ENCODE results near the gene DPH6. TPM values are rescaled to one million over a fixed set of nuclear protein-coding genes. Genes with fewer than 3 reads are reported as not detected.
"Not testable (repeated sequence)": the region's sequence is repeated elsewhere in the genome, so short reads cannot be mapped to it uniquely, and the experiment has no call there.

DPH6 gene
- total RNA-seq, 1 donor from 2014 or later: 41.1 TPM

DNA sequence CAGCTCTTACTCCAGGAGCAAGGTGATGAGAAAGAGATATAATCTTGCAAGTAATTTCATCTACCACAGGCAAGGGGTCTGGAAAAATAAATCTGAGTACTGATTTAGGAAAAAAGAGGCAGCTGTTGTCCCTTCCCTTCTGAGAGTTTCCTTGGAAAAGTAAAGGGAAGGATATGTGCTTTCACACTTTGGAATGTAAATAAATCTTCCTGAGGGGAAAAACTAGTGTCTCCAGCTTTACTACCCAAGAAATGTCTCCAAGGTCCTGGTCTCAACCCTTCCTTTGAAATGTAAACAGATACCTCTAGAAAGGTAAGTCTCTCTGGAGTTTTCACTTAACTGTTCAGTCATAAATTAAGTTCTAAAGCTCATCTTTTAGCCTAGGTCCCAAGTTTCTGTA, 102.6 kb downstream of the DPH6 start:
- Mint-ChIP-seq H3K4me1 (no peaks in the 10 kb centered on the region), H3K36me3 (peaks cover 8% of the 10 kb centered on the region), H3K4me3 (no peak overlapping the region), H3K27ac (no peak overlapping the region), H3K27me3 (ENCODE audit: insufficient read depth, low read depth) (no peaks in the 10 kb centered on the region), H3K9me3 (peaks cover 6% of the 10 kb centered on the region)
- Histone ChIP-seq H3K79me2 (ENCODE audit: low read depth) (no peaks in the 10 kb centered on the region), H3F3A (ENCODE audit: low read depth) (no peaks in the 10 kb centered on the region), H3K4me2 (no peak overlapping the region), H3K27ac (no peak overlapping the region), H2AFZ (replicated peaks) (no peak overlapping the region), H3K9me3 (ENCODE audit: low read depth) (no peaks in the 10 kb centered on the region), H3K4me3 (no peak overlapping the region), H3K9ac (no peak overlapping the region), H3K4me1 (no peaks in the 10 kb centered on the region), H3K27me3 (no peaks in the 10 kb centered on the region), H3K36me3 (no peaks in the 10 kb centered on the region), H4K20me1 (ENCODE audit: low read depth) (no peaks in the 10 kb centered on the region)
- TF ChIP-seq EZH2phosphoT487 (IDR thresholded peaks at IDR 0.05): no peak
- no peak for TF ChIP-seq EZH2 (IDR thresholded peaks at IDR 0.05)
- TF ChIP-seq, protein P1, sequence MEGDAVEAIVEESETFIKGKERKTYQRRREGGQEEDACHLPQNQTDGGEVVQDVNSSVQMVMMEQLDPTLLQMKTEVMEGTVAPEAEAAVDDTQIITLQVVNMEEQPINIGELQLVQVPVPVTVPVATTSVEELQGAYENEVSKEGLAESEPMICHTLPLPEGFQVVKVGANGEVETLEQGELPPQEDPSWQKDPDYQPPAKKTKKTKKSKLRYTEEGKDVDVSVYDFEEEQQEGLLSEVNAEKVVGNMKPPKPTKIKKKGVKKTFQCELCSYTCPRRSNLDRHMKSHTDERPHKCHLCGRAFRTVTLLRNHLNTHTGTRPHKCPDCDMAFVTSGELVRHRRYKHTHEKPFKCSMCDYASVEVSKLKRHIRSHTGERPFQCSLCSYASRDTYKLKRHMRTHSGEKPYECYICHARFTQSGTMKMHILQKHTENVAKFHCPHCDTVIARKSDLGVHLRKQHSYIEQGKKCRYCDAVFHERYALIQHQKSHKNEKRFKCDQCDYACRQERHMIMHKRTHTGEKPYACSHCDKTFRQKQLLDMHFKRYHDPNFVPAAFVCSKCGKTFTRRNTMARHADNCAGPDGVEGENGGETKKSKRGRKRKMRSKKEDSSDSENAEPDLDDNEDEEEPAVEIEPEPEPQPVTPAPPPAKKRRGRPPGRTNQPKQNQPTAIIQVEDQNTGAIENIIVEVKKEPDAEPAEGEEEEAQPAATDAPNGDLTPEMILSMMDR (IDR thresholded peaks at IDR 0.05): no peak
- DNase-seq (ENCODE audit: low spot score): no peak

GRCh38 chr15:35442742-35443141, 103.2 kb downstream of the DPH6 start:
- TF ChIP-seq, protein P1 (IDR thresholded peaks at IDR 0.05): no peak
- TF ChIP-seq EZH2 (IDR thresholded peaks at IDR 0.05) (no peak), EZH2phosphoT487 (IDR thresholded peaks at IDR 0.05) (no peak)

GRCh38 chr15:35441279-35441678, 104.7 kb downstream of the DPH6 start:
- not testable (repeated sequence) for H3F3A ChIP-seq (ENCODE audit: low read depth); DNase-seq (ENCODE audit: low spot score); H3K4me2 ChIP-seq; H3K4me1 ChIP-seq; H3K36me3 Mint-ChIP-seq; H3K4me1 Mint-ChIP-seq; H3K27me3 ChIP-seq; H4K20me1 ChIP-seq (ENCODE audit: low read depth); H3K9ac ChIP-seq; H3K9me3 Mint-ChIP-seq; H3K27me3 Mint-ChIP-seq (ENCODE audit: insufficient read depth, low read depth); H3K27ac Mint-ChIP-seq; H3K27ac ChIP-seq; H3K4me3 ChIP-seq; H3K9me3 ChIP-seq (ENCODE audit: low read depth); H3K4me3 Mint-ChIP-seq; H2AFZ ChIP-seq (replicated peaks); H3K36me3 ChIP-seq; H3K79me2 ChIP-seq (ENCODE audit: low read depth)

More at GRCh38 chr15:35442742-35443141, 103.2 kb downstream of the DPH6 start:
- Mint-ChIP-seq H3K9me3 (peaks cover 6% of the 10 kb centered on the region), H3K27me3 (ENCODE audit: insufficient read depth, low read depth) (no peaks in the 10 kb centered on the region), H3K4me3 (no peak overlapping the region), H3K27ac (no peak overlapping the region), H3K36me3 (peaks cover 8% of the 10 kb centered on the region), H3K4me1 (no peaks in the 10 kb centered on the region)
- no peak overlapping the region for H3K4me2 ChIP-seq
- H3K4me1 ChIP-seq: no peaks in the 10 kb centered on the region
- no peak overlapping the region for H3K27ac ChIP-seq
- no peak overlapping the region for H3K9ac ChIP-seq
- no peak for DNase-seq (ENCODE audit: low spot score)
- no peak overlapping the region for H2AFZ ChIP-seq (replicated peaks)
- no peaks in the 10 kb centered on the region for H3K9me3 ChIP-seq (ENCODE audit: low read depth)
- no peak overlapping the region for H3K4me3 ChIP-seq
- H3F3A ChIP-seq (ENCODE audit: low read depth): no peaks in the 10 kb centered on the region
- no peaks in the 10 kb centered on the region for H3K27me3 ChIP-seq
- no peaks in the 10 kb centered on the region for H3K36me3 ChIP-seq
- no peaks in the 10 kb centered on the region for H4K20me1 ChIP-seq (ENCODE audit: low read depth)
- H3K79me2 ChIP-seq (ENCODE audit: low read depth): no peaks in the 10 kb centered on the region

DNA sequence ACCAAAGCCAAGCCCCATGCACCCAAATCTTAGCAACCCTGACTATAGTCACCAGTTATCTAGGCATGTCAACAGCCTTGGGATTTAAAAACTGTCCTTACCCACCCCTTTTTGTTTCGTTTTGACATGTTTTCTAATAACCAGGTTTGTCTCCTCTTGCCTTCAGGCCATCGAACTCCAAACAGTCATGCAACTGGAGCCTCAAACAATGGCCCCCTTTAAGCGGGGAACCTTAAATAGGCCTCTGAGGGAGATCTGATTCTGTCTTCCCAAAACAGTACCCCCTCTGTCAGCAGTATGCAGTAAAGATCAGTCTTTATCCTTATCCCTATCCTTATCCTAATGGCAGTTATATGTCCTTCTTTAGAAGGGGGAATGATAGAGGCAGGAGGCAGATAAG, 105.7 kb downstream of the DPH6 start:
- Mint-ChIP-seq H3K9me3 (peaks cover 6% of the 10 kb centered on the region), H3K36me3 (peaks cover 13% of the 10 kb centered on the region), H3K4me1 (peaks cover 4% of the 10 kb centered on the region), H3K4me3 (no peak overlapping the region), H3K27ac (no peak overlapping the region), H3K27me3 (ENCODE audit: insufficient read depth, low read depth) (no peaks in the 10 kb centered on the region)
- H3K4me1 ChIP-seq: no peaks in the 10 kb centered on the region
- H3K9me3 ChIP-seq (ENCODE audit: low read depth): no peaks in the 10 kb centered on the region
- no peaks in the 10 kb centered on the region for H3K36me3 ChIP-seq
- H3K27me3 ChIP-seq: no peaks in the 10 kb centered on the region
- no peak for TF ChIP-seq EZH2 (IDR thresholded peaks at IDR 0.05)
- TF ChIP-seq, protein P1 (IDR thresholded peaks at IDR 0.05): no peak
- no peak for TF ChIP-seq EZH2phosphoT487 (IDR thresholded peaks at IDR 0.05)
- H2AFZ ChIP-seq (replicated peaks): no peak overlapping the region
- H3K27ac ChIP-seq: no peak overlapping the region
- H3F3A ChIP-seq (ENCODE audit: low read depth): peaks cover 4% of the 10 kb centered on the region
- no peak overlapping the region for H3K4me3 ChIP-seq
- no peaks in the 10 kb centered on the region for H3K79me2 ChIP-seq (ENCODE audit: low read depth)
- no peak overlapping the region for H3K9ac ChIP-seq
- no peak overlapping the region for H3K4me2 ChIP-seq
- no peaks in the 10 kb centered on the region for H4K20me1 ChIP-seq (ENCODE audit: low read depth)
- no peak for DNase-seq (ENCODE audit: low spot score)
